ENCODE measurements around the gene CDH5.

Gene CDH5

DNA sequence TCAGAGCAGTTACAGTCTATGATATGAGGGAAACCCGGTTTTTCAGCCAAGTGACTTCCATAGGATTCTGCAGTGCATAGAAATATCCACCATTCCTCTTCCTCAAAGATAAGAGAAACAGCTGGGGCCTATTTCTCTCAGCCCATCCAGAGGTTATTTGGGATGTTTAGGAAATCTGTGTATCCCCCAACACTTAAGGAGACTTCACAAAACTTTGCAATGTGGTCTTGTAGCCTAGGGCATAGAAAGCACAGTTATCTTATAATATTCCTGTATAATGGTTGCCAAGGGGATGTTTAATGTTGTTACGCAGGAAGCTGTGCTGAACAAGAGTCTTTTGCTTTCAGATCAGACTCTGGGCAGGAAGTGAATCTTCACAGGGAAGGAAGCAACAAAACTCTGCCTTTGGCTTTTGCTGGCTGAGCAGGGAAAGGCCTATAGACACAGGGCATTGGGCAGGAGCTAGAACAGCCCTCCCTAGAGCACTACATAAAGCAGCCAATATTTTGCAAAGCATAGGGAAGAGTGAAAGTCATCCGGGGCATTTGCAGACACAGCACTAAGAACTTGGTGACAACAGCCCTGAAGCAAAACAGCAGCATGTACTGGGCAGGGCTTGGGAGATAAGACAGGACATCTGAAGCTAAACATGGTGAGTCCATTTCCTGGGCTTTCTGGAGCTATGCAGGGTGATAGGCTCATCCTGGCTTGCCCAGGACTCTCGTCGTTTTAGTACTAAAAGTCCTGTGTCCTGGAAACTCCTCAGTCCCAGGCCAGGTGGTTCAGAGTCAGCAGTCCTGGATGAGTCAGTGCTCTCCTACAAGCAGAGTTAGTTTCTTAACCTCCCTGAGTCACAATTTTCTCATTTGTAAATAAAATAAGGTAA is 41.9 kb downstream of the CDH5 start:
- peak overlapping the region in 20 of 21 experiments; percentile 30 to 91 (median 74) for H3K27ac ChIP-seq

DNA sequence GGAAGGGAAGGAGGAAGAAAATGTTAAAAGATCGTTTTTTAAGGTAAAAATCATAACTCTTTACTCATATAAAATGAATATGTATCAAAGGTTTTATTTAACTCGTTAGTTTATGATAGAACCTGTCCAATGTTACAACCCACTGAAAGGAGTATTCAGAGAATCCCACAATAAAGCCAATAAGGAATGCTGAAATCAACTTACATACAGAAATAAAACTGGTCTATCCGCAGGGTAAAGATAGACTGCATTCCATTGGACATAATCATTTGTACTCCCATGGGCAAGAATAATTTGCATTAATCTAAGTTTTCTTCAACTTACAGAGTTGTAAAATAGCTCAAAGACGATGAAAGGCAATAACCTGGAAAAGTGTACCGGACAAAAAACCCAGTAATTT is 42.7 kb downstream of the CDH5 start:
- H3K4me3 ChIP-seq: peak overlapping the region in 1 of 7 experiments; percentile 7
- H3K27ac ChIP-seq: peak overlapping the region in 12 of 21 experiments; percentile 12 to 91 (median 78)

More for the DNA sequence above, 41.9 kb downstream of the CDH5 start:
- peak overlapping the region in 5 of 7 experiments; percentile 1 to 20 (median 15) for H3K4me3 ChIP-seq

DNA sequence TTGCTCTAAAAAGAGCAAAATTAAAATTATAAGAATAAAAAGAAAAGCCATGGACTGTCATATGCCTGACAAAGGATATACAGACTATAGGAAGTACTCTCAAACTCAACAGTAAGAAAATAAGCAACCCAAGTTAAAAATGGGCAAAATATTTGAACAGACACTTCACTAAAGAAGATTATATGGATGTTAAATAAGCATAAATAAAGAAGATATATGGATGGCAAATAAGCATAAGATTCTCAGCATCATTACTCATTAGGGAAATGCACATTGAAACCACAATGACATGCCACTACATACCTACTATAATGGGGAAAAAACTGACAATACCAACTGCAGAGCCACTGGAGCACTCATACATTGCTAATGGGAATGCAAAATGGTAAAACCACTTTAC is 45.7 kb downstream of the CDH5 start:
- no peak overlapping the region for H3K27ac ChIP-seq
- H3K4me3 ChIP-seq: no peak overlapping the region

DNA sequence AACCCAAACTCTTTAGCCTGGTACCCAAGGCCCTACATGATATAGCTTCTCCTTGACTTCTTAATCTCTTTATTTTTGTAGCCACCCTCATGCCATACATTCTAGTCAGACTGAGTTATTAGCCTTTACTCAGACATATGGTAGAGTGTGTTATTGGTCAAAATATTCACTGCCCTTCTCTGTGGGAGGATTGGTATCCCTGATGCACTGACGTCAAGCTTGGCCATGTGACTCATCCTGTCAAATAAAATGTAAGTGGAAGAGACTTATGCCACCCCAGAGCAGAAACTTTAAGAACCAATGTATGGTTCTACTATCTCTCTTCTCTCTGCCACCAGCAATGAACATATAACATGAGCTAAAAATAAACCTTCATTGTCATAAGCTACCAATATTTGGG is 48.4 kb downstream of the CDH5 start:
- H3K27ac ChIP-seq: no peak overlapping the region
- no peak overlapping the region for H3K4me3 ChIP-seq

DNA sequence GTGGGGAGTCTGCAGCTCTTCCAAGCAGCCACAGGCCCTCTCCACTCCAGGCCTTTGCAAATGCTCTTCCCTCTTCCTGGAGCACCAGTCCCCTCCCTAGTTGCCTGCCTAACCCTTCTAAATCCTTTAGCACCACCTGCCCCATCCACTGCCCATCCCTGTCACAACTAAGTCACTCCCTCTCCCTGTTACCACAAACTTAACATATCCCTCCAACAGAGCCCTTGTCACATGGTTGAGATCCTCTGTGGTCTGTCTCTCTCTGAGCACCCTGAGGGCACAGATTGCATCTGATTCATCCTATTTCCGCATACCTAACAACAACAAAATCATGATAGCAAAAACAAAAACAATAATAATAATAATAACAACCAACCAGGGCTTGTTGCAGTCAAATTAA is 49.6 kb downstream of the CDH5 start:
- Histone ChIP-seq H3K4me3 (no peak overlapping the region), H3K27ac (no peak overlapping the region)

DNA sequence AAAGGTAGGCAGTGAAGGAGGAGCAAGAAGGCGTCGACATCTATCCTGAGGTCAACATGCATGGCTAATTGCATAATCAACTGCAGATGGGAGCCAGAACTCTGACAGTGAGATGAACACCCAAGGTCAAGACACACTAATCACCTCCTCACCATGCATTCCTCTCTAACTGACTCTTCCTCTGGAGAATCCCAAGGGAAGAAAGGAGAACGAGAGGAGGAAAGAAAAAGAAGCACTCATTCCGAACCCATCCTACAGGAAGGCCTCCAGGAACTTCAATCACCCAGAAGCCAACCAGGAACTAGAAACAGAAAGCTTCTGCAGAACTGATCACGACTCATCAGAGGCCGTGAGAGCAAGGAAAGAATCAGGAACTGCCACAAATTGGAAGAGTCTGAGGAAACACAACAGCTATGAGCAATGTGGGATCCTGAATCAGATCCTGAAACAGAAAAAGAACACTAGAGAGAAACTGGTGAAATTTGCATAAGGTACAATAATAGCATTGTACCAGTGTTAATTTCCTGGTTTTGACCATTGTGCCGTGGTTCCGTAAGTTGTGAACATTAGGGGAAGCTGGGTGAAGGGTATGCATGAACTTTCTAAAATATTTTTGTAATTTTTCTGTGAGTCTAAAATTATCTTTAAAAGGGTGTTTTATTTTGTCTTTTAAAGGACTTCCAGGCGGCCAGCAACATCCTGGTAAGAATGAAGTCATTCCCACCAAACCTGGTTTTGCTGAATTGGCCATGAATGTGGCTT is 50.6 kb downstream of the CDH5 start:
- Histone ChIP-seq H3K4me3 (no peak overlapping the region), H3K27ac (no peak overlapping the region)

DNA sequence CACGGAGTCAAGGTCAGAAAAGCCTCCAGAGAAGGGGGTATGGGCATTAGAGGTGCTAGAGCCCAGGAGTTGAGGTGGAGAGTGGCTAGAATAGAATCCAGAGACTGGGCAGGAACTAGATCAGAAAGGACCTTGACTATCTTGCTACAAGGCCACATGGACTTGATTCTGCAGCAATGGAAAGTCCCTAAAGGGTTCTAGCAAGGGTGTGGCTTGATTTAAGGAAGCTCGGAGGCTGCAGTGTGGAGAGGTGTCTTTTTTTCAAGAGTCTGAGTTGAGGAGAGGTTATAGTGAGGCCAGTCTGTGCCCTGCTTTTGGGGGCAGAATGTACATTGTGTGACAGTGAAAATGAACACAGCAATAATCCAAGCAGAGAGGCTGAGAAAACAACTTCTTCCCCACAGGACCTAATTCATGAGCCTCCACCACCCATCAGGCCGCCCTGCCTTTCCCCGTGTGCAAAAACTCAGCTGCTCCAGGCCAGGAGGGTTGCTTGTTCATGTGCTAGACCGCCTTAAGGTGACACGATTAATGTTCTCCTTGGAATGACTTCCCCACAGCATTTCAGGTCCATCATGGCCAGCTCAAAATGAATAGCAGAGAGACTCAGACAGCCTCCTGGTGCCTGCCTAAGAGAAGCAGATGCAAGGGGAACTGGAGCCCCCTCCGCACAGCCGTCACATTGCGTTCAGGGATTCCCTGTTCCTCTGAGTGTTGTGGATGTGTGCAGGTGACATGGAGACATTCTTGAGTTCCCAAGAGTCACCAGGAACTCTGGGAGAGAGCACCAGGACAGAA is 51.9 kb downstream of the CDH5 start:
- H3K4me3 ChIP-seq: no peak overlapping the region

DNA sequence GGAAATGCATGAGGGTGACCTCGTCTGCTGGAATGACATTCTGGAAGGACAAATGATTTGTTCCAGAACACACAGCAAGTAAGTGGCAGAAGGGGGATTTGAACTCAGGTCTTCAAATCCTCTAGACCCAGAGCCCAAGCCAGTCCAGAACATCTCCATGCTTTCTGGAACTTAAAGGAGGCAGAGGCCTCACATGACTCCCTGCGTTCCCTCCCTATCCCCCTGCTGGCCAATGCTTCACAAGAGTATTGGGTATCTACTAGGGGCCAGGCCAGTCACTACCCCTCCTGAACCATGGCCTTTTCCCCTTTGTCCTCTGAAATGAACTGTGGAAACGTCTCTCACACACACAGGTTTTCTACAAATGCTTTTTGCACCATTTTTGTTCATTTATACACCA is 53.0 kb downstream of the CDH5 start:
- no peak overlapping the region for H3K4me3 ChIP-seq
- H3K27ac ChIP-seq: no peak overlapping the region

More for the DNA sequence above, 51.9 kb downstream of the CDH5 start:
- no peak overlapping the region for H3K27ac ChIP-seq

DNA sequence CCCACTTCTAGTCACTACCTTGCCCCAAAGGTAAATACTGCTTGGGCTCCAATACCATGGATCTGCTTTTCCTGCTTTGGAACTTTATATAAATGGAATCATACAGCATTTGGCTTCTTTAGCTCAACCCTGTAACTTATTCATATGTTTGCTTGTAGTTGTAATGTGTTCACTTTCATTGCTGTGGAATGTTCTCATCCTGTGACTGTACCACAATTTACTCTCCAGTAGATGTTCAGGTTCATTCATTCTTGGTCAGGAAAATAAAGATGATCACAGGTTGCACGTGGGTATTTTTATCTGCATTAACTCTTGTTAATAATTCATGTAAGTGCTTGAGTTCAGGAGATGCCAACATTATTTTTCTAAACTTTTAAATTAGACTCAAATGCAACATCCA is 53.9 kb downstream of the CDH5 start:
- Histone ChIP-seq H3K27ac (no peak overlapping the region), H3K4me3 (no peak overlapping the region)

DNA sequence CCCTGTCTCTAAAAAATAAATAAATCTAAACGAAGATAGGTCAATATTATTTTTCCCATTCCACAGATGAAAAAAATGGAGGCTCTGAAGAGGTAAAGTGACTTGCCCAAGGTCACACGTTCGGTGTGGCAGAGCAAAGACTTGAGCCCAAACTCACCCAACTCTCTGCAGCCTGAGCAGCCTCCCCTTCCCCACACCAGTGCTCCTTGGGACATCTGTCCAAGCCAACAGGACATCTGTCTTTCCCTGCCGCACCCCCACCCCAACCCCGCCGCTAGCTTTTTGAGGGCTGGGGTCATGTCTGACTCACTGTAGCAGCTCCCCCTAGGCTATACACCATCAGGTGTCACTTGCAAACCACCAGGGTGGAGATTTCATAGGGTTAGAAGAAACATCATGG is 55.4 kb downstream of the CDH5 start:
- no peak overlapping the region for H3K27ac ChIP-seq
- no peak overlapping the region for H3K4me3 ChIP-seq

DNA sequence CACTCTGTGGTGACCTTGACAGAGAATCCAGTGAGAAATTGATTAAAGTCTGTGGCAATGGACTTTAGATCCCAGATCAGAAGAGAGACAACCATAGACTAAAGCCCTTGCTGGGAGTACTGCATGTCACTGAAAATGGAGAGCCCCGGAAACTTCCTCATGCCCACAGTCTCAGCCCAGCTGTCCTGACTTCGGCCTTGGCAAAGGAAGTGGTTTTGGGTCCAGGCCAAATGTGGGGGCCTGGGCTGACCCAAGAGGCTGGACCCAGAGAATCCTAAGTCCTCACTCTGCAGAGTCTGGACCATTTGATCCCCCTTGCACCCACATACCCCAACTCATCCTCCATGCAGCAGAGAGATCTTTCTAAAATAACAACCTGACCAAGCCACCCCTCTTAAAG is 55.9 kb downstream of the CDH5 start:
- Histone ChIP-seq H3K4me3 (no peak overlapping the region), H3K27ac (no peak overlapping the region)

DNA sequence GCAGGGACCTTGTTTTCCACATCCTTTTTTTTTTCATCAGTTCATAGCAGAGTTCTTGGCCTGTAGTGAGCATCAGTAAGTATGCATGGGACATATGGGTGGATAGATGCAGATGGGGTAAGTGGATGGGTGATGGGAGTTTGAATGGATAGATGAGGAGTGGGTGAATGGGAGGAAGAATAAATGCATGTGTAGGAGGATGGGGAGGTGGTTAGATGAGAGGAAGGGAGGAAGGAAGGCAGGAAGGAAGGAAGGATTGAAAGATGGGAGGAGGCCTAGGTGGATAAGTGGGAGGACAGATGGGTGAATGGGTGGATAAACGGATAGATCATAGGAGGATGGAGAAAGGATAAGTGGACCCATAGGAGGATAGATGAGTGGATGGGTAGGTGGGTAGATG is 56.7 kb downstream of the CDH5 start:
- H3K27ac ChIP-seq: no peak overlapping the region
- H3K4me3 ChIP-seq: no peak overlapping the region

DNA sequence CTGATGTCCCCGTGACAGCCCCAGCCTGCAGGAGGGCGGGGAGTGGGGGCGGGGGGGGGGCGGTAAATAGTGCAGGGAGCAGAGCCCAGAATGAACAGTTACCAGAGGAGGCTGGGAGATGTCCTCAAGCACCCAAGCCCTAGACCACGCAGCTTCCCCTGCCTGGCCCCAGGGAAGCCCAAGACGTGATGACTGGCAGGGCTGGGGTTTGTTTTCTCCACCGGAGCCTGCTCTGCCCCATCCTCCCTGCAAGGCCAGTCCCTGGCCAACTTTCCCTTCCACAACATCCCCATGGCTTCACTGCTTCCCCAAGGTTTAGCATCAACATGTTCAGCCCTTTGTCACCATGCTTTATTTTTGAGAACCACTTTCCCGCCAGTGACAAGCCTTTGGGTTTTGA is 59.2 kb downstream of the CDH5 start:
- Histone ChIP-seq H3K27ac (no peak overlapping the region), H3K4me3 (no peak overlapping the region)

DNA sequence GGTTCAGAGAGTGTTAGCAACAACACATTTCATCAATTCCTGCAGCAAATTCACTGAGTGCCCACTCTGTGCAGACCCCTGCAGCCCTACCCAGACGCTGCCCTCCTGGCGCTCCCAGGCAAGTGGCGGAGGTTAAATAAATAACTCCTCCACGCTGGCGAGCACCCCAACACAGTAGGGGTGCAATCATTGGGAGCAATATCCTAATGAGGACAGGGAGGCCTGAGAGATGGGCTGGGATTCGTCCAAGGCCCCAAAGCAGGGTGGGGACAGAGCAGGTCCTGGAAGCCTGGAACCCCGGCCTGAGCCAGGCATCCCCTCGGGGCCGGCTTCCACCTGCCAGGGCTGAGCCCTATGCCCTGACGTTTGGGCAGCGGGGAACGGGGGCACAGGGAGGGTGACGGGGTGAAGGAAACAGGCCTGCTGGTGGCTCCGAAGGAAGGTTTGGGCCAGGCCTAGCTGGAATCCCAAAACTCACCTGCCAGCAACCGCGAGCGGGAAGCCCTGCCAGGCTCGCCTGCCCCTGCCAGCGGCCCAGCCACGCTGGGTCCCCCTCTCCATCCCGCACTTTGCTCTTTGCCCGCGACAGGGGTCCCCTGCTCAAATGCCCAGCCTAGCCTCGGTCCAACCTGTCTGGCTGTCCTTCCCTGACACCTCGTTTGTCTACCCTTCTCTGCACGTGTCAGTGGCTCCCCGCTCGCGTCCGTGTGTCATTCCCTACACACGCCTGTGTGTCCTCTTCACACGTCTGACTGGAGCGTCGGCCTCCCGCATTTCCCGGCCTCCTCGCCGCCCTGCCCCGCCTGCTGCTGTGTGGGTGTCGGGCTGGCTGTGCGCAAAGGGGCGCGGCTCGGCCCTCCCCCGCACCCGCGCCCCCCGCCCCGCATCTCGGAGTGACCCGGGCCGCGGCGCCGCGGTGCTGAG is 59.9 kb downstream of the CDH5 start:
- peak overlapping the region in 3 of 7 experiments; percentile 13 to 59 (median 15) for H3K4me3 ChIP-seq
- H3K27ac ChIP-seq: peak overlapping the region in 1 of 21 experiments; percentile 10

DNA sequence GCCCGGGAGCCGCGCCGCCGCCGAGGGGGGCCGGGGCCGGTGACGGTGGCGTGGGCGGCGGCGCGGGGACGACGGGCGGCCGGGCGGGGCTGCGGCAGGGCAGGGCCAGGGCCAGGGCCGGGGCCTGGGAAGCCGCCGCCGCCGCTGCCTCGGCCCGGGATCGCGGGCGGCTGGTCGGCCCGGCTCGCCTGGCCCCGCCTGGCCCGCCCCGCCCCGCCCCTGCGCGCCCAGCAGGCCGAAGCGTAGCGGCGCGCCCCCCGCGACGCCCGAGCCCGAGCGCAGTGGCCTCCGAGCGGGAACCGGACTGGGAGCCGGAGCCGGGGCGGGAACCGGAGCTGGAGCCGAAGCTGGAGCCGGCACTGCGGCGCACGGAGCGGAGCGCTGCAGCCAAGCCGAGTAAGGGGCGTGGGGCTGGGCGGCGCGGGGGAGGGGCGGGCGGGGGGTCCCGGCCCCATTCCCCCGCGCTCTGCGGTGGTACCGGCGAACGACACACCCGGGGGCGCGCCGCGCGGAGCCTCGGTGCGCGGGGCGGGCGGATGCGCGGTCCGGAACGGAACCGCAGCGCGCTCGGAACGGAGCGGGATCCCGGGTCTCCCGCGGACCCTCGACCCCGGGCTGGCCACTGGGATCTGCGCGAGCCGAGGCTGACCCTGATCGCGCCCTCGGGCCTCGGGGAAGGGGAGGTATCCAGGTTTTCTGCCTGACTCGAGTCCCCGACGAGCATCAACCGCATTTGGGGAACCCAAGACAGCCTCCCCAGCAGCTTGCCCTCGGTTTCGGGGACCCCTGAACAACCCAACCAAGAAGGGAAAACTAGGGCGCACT is 60.8 kb downstream of the CDH5 start, which contains the start of gene BEAN1:
Gene BEAN1 (plus strand): TSS at position 260 of the 825 bp plus-strand sequence. CDS start 10,382 bp downstream, outside the sequence.
- H3K4me3 ChIP-seq: peak within 1 kb of the TSS; percentile 25 to 59 (median 37)

DNA sequence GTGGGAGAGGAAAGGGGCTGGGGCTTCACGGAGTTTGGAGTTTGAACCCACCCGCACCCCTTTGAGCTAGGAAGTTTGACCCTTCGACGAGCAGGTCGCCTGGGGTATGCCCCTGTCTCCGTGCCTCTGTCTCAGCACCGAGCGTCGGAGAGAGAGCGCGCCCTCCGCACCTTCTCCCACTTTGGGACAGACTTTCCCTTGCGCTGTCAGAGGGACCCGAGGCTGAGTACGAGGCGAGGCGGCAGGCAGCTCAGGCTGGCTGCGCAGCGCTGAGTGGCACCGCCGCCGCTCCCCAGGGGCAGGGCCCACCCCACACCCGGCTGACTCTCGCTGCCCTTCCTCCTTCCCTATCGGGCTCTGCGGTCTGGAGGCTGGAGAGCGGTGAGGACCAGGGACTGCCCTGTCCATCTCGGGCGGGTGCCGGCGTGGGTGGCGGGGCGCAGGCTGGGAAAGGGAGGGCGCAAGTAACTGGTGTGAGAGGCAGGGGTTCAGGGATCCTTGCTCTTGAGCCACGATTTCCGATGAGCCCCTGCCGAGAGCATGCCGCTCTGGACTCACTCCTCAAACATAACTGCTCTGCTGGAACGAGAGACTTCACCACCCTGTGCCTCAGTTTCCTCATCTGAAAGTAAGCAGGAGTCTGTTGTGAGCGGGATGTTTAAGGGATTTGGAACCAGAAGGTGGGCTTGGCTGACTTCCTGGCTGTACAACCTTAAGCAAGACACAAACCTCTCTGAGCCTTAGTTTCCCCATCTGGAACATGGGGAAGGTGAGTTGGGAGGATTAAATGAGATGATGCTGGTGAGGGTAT is 61.6 kb downstream of the CDH5 start:
- Histone ChIP-seq H3K27ac (peak overlapping the region in 1 of 21 experiments; percentile 30), H3K4me3 (peak overlapping the region in 6 of 7 experiments; percentile 25 to 59 (median 41))

More for the DNA sequence above, 60.8 kb downstream of the CDH5 start, which contains the start of gene BEAN1:
- H3K27ac ChIP-seq: peak within 1 kb of the TSS in 3 of 21 experiments; percentile 18 to 30 (median 19)

DNA sequence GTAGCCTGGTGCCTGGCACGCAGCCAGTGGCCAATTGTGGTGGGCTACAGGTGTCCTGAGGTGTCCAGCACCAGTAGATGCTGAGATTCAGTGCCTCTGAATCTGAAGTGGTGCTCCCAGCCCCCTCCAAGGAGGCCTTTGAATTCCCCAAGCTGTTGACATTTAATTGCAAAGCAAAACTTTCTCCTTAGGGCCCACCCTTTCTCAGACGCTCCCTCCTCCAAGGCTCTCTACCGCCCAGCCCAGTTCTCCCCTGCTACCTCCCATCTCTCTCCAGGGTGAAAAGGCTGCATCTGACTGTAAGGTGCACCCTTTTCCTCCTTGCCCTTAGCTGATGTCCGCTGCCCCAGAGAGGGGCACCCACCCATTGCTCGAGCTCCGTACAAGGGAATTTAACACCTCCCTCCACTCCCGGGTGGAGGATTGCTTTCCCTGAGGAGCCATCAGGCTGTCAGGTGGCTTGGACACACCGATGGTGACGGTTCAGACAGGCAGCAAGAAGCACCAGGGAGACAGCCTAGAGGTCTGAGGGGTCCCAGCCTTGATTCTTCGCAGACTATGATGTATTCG is 62.3 kb downstream of the CDH5 start:
- no peak overlapping the region for H3K4me3 ChIP-seq
- H3K27ac ChIP-seq: no peak overlapping the region
